Astrocyte of the cerebellum (primary cell): ENCODE data around the gene ARAP1.

Experiments used
- DNase-seq: peaks from one replicate; pipeline ENCODE4 v3.0.0-alpha.2; 2011; ENCODE audit warnings: low read depth
- H3K4me3 ChIP-seq: 2 replicates; pipeline ENCODE4 v1.5.1; 2011; ENCODE audit warnings: mild to moderate bottlenecking, low read depth, low read length, moderate library complexity
- in situ Hi-C: cut with HindIII; loops from 2 replicates; pipeline ENCODE4 v1.10.0; 2017; ENCODE audit warnings: low sequenced_read_pairs
- TF ChIP-seq, protein P1 (sequence below): IDR thresholded peaks from 2 replicates; pipeline ENCODE4 v1.5.1; 2012; ENCODE audit warnings: low read length, low read depth, moderate library complexity, mild to moderate bottlenecking; ENCODE audit errors: missing control alignments

The ARAP1 gene

GRCh38 chr11:72720047-72720446 lies 32.2 kb downstream of the ARAP1 start:
- no peak overlapping the region for H3K4me3 ChIP-seq
- TF ChIP-seq, protein P1, sequence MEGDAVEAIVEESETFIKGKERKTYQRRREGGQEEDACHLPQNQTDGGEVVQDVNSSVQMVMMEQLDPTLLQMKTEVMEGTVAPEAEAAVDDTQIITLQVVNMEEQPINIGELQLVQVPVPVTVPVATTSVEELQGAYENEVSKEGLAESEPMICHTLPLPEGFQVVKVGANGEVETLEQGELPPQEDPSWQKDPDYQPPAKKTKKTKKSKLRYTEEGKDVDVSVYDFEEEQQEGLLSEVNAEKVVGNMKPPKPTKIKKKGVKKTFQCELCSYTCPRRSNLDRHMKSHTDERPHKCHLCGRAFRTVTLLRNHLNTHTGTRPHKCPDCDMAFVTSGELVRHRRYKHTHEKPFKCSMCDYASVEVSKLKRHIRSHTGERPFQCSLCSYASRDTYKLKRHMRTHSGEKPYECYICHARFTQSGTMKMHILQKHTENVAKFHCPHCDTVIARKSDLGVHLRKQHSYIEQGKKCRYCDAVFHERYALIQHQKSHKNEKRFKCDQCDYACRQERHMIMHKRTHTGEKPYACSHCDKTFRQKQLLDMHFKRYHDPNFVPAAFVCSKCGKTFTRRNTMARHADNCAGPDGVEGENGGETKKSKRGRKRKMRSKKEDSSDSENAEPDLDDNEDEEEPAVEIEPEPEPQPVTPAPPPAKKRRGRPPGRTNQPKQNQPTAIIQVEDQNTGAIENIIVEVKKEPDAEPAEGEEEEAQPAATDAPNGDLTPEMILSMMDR, result no peak
- in situ Hi-C loops, result no loop called here
- no peak for DNase-seq

DNA sequence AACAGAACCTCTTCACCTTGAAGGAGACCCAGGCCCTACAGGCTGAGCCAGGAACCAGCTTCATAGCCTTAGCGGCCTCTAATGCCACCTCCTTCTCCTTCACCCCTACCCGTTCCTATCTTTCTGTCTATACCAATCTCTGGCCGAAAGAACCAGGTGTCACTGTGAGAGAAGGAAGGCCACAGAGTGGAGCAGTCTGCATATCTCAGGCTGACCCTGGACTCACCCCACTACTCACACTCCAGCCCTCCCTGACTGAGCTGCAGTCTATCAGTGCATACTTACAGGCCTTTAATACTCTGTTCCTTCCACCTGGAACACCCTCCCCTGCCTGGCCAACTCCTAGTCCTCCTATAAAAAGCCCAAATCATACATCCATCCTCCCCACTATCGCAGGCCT lies 32.7 kb downstream of the ARAP1 start:
- no peak for DNase-seq
- in situ Hi-C loops, result no loop called here
- no peak overlapping the region for H3K4me3 ChIP-seq
- TF ChIP-seq, protein P1, result no peak

DNA sequence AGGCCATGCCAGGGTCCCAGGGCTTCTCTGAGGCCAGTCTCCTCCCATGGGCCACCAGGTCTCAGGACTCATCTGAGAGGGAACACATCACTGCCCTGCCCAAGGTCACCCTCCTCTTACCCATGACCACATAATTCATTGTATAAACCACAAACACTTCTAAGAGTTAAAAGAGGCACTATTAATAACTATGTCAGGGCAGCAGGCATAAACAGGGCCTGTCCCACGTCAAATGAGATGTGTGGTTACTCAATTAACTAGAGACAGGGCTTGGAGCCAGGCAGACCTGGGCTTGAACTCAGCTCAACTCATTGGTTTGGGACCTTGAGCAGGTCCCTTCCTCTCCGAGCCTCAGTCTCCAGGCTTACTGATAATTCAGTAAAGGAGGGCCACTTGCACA lies 33.1 kb downstream of the ARAP1 start:
- TF ChIP-seq, protein P1, result no peak
- in situ Hi-C loops, result no loop called here
- peak; percentile 5 for DNase-seq

DNA sequence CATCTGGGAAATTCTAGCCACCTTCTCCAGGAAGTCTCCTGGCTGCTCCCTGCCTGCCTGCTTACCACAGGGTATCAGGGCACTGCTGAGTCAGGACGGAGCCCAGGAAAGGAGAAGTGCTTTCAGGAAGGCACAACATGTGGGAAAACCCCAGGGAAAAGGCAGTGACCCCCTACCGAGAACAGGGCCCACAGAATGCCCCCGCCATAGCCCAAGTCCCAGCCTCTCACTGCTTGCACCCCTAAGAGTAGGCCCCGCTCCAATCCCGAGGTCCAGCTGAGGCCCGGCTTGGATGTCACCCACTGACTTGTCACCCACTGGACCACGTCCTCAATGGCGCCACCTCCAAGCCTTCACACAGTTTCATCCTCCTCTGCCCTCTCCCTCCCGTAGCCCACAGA lies 34.1 kb downstream of the ARAP1 start:
- TF ChIP-seq, protein P1, result no peak
- no peak for DNase-seq
- in situ Hi-C loops, result no loop called here
- H3K4me3 ChIP-seq, result no peak overlapping the region

More for the DNA sequence above, 33.1 kb downstream of the ARAP1 start:
- no peak overlapping the region for H3K4me3 ChIP-seq

DNA sequence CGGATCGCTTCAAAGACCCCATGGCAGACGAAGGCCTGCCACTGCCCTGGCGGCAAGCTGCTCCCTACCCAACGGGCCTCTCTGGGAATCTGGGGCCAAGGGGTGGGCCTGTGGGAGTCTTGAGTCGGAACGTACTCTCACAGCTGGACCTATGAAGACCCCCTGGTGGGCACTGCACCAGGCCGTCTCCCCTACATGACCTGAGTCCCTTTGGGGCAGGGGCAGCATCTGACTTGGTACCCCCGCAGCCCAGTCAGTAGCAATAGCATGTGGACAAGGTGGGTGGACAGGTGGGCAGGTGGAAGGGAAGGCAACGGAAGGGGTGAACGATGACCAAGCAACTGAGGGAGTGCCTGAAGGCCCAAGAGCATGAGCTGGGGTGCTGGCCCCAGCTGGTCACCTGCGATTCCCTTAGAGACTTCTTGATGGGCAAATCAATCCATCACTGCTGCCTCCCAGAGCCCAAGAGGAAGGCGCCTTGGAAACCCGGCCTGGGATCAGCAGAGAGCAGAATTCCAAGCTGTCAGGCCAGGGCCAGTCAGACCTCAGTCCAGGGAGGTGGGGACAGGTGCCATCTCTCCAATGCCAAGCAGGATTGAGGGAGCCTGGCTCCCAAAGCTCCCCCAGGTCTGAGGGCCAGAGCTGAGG lies 35.3 kb downstream of the ARAP1 start:
- no peak for DNase-seq
- in situ Hi-C loops, result no loop called here
- TF ChIP-seq, protein P1, result no peak
- H3K4me3 ChIP-seq, result no peak overlapping the region

DNA sequence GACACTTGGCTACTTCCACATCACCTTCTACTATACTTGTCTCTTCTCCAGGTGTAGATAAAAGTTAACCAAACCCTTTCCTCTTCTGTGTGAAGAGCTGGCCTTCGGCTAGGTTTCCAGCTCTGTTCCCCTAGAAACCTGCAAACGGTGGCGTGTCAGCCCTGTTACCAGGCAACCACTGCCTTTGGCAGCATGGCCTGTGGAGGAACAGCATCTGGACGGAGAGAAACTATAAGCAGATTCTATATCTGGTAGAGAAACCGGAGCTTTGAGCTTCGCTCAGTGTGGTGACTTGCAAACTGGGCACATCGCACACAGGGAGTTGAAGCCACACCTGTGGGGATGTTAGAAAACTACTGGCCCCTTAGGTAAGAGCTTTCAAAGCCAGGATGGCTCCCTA lies 35.9 kb downstream of the ARAP1 start:
- peak; percentile 5 for DNase-seq
- in situ Hi-C loops, result no loop called here
- TF ChIP-seq, protein P1, result no peak
- no peak overlapping the region for H3K4me3 ChIP-seq
